ENCODE measurements around the gene CFAP61. TPM values are rescaled to one million over a fixed set of nuclear protein-coding genes. Genes with fewer than 3 reads are reported as not detected.

The CFAP61 gene
- total RNA-seq, 4 donors from 2014 or later, result not detected

DNA sequence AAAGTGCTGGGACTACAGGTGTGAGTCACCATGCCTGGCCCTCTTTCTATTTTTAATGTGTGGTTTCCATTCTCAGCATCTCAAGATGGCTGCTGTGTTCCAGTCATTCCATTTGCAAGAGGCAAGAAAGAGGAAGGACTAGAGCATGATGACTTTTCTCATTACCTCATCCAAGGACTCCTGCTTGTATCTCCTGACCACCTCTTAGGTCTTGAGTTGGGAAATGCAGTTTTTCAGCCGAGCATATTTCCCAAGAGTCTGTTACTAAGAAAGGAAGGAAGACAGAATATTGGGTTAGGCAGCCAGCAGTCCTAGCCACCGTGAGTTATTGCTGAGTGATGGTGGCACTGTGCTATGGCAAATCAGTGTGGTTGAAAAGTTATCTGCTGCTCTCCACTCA lies 207.2 kb downstream of the CFAP61 start:
- intact Hi-C loops (cut with DNase I), result no loop called here
- no peaks in the 10 kb centered on the region for H3K9me3 ChIP-seq
- H3K27me3 ChIP-seq, result no peaks in the 10 kb centered on the region
- no peak overlapping the region for H3K4me3 ChIP-seq
- TF ChIP-seq, protein P1, sequence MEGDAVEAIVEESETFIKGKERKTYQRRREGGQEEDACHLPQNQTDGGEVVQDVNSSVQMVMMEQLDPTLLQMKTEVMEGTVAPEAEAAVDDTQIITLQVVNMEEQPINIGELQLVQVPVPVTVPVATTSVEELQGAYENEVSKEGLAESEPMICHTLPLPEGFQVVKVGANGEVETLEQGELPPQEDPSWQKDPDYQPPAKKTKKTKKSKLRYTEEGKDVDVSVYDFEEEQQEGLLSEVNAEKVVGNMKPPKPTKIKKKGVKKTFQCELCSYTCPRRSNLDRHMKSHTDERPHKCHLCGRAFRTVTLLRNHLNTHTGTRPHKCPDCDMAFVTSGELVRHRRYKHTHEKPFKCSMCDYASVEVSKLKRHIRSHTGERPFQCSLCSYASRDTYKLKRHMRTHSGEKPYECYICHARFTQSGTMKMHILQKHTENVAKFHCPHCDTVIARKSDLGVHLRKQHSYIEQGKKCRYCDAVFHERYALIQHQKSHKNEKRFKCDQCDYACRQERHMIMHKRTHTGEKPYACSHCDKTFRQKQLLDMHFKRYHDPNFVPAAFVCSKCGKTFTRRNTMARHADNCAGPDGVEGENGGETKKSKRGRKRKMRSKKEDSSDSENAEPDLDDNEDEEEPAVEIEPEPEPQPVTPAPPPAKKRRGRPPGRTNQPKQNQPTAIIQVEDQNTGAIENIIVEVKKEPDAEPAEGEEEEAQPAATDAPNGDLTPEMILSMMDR (IDR thresholded peaks at IDR 0.05), result no peak
- H3K27ac ChIP-seq (replicated peaks in 1 of 4), result no peak overlapping the region
- no peak for DNase-seq (ENCODE audit: extremely low spot score)
- WGBS, result 62% methylated on average over 2 of the region's 2 CpGs
- no peaks in the 10 kb centered on the region for H3K4me1 ChIP-seq
- H3K36me3 ChIP-seq, result peaks cover 0 to 2% (median 0%) of the 10 kb centered on the region in 4 donors

DNA sequence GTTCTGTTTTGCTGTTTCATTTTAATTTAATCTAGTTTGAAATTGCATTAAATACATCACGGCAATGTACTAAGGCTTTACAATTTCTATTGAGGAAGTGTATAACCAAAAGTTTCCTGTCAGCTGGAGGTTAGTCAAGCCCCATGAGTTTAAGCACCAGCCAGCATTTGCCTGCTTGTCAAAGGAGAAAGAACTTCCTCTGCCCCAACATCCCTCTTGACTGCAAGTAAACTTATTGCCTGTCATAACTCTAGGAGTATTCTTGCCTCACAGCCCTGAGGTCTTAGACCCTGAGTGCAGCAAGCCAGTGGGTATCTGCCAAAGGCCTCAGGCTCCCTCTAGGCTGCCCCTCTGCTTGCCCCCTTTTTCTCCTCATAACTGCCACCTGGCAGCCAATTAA lies 208.8 kb downstream of the CFAP61 start:
- Histone ChIP-seq H3K4me1 (no peaks in the 10 kb centered on the region), H3K4me3 (no peak overlapping the region), H3K27me3 (no peaks in the 10 kb centered on the region), H3K36me3 (peaks cover 0 to 2% (median 0%) of the 10 kb centered on the region in 4 donors), H3K27ac (replicated peaks in 1 of 4) (no peak overlapping the region), H3K9me3 (no peaks in the 10 kb centered on the region)
- DNase-seq (ENCODE audit: extremely low spot score), result no peak
- intact Hi-C loops (cut with DNase I), result no loop called here
- WGBS, result 53% methylated on average over 1 of the region's 1 CpG
- TF ChIP-seq POLR2A (IDR thresholded peaks at IDR 0.05; ENCODE audit: low read depth) (no peak), POLR2AphosphoS5 (IDR thresholded peaks at IDR 0.05) (no peak), EP300 (IDR thresholded peaks at IDR 0.05) (no peak)
- TF ChIP-seq, protein P1 (IDR thresholded peaks at IDR 0.05), result no peak

DNA sequence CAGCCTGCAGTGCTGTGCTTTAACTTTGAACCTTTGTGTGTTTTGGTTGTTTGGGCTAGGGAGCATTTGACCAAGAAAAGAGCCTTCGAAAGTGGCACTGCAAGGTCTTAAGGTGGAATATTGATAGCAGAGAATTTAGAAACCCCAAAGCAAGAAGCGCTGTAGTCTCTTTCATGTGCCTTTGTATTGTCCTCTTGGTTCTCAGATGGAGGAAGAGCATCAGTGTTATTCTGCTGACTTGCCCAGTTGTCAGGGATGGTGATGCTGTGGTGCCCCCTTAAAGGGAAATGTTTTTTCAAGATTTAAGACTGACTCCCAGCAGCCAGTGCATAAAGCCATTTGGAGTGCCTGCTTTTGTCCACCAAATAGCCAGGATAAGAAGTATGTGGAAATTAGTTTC lies 212.9 kb downstream of the CFAP61 start:
- Histone ChIP-seq H3K9me3 (no peaks in the 10 kb centered on the region), H3K27ac (replicated peaks in 1 of 4) (no peak overlapping the region), H3K36me3 (peaks cover 0 to 2% (median 0%) of the 10 kb centered on the region in 4 donors), H3K27me3 (no peaks in the 10 kb centered on the region), H3K4me3 (no peak overlapping the region), H3K4me1 (no peaks in the 10 kb centered on the region)
- intact Hi-C loops (cut with DNase I), result no loop called here
- no peak for DNase-seq (ENCODE audit: extremely low spot score)
- 71% methylated on average over 2 of the region's 2 CpGs for WGBS
- TF ChIP-seq EP300 (IDR thresholded peaks at IDR 0.05) (no peak), POLR2AphosphoS5 (IDR thresholded peaks at IDR 0.05) (no peak), POLR2A (IDR thresholded peaks at IDR 0.05; ENCODE audit: low read depth) (no peak)
- TF ChIP-seq, protein P1 (IDR thresholded peaks at IDR 0.05), result no peak

DNA sequence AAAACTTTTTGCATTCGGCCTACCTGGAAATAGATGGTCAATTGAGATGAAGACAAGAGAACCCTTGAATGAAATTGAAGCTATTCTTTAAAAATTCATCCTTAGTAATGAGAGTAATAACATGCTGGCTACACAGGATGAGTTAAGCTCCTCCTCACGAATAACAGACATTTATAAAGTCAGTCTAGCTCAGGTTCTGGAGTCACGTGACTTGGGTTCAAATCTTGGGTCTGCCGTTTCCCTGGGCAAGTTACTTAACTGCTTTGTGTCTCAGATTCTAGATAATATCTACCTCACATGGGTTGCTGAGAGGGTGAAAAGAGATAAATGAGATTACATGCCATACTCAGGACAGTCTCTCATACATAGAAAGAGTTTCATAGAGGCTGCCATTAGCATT lies 214.2 kb downstream of the CFAP61 start:
- Histone ChIP-seq H3K27ac (replicated peaks in 1 of 4) (no peak overlapping the region), H3K4me1 (no peaks in the 10 kb centered on the region), H3K9me3 (no peaks in the 10 kb centered on the region), H3K27me3 (no peaks in the 10 kb centered on the region), H3K4me3 (no peak overlapping the region), H3K36me3 (peaks cover 0 to 2% (median 0%) of the 10 kb centered on the region in 4 donors)
- no peak for TF ChIP-seq POLR2AphosphoS5 (IDR thresholded peaks at IDR 0.05)
- no peak for TF ChIP-seq POLR2A (IDR thresholded peaks at IDR 0.05; ENCODE audit: low read depth)
- no peak for TF ChIP-seq EP300 (IDR thresholded peaks at IDR 0.05)
- TF ChIP-seq, protein P1 (IDR thresholded peaks at IDR 0.05), result no peak
- WGBS, result 84% methylated on average over 4 of the region's 4 CpGs
- no peak for DNase-seq (ENCODE audit: extremely low spot score)
- intact Hi-C loops (cut with DNase I), result no loop called here

DNA sequence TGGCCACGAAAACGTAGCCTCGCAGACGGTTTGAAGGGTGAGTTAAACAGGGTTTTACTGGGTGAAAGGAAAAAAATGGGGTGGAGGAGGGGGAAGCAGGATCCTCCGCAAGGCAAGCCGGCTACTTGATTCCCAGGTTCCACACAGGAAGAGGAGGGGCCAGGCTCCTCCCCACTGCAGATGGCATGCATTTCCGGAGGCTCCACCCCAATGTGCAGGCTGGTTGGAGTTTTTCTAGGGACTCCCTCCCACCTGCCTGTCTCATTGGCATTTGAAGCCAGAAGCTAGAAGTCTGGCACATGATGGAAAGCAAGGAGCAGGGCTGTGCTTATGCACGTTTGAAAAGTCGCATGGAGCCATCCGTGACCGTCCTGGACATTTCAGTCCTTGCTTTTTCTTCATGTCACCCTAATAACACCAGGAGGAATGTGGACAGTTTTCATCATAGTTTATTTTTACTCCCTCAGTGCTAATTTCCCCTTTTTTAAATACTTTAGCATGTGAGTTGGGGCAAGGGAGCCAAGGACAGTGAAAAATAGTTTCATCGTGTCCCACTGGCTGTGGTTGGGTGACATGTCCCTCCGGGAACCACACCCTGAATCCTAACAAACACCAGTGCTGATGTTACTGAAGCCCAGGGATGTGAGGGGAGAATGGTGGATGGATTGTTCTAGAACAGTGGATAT lies 215.5 kb downstream of the CFAP61 start:
- Histone ChIP-seq H3K36me3 (peaks cover 0 to 2% (median 0%) of the 10 kb centered on the region in 4 donors), H3K9me3 (no peaks in the 10 kb centered on the region), H3K4me3 (no peak overlapping the region), H3K4me1 (no peaks in the 10 kb centered on the region), H3K27ac (replicated peaks in 1 of 4) (peak overlapping the region in 1 of 4 donors; percentile 13), H3K27me3 (no peaks in the 10 kb centered on the region)
- TF ChIP-seq POLR2AphosphoS5 (IDR thresholded peaks at IDR 0.05), result no peak
- no peak for TF ChIP-seq POLR2A (IDR thresholded peaks at IDR 0.05; ENCODE audit: low read depth)
- TF ChIP-seq, protein P1 (IDR thresholded peaks at IDR 0.05), result no peak
- no peak for TF ChIP-seq EP300 (IDR thresholded peaks at IDR 0.05)
- intact Hi-C loops (cut with DNase I), result no loop called here
- no peak for DNase-seq (ENCODE audit: extremely low spot score)
- WGBS, result 75% methylated on average over 13 of the region's 13 CpGs
